ENCODE data around the gene MAN2B2.

DNA sequence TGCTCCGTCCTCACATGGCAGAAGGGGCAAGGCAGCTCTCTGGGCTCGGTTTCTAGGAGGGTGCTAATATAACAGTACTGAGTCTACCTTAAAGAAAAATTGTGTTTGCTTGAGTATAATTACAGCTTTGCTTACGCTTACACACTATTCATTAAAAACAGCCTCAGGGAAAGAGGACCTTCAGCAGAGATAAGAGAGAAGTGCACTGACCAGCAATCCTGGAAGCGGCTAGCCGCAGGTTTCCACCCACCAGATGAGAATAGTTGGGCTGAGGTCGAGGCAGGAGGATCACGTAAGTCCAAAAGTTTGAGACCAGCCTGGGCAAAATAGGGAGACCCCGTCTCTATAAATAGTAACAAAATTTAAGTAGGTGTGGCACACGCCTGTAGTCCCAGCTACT, 50.3 kb downstream of the MAN2B2 start:
- TF ChIP-seq, protein P1, sequence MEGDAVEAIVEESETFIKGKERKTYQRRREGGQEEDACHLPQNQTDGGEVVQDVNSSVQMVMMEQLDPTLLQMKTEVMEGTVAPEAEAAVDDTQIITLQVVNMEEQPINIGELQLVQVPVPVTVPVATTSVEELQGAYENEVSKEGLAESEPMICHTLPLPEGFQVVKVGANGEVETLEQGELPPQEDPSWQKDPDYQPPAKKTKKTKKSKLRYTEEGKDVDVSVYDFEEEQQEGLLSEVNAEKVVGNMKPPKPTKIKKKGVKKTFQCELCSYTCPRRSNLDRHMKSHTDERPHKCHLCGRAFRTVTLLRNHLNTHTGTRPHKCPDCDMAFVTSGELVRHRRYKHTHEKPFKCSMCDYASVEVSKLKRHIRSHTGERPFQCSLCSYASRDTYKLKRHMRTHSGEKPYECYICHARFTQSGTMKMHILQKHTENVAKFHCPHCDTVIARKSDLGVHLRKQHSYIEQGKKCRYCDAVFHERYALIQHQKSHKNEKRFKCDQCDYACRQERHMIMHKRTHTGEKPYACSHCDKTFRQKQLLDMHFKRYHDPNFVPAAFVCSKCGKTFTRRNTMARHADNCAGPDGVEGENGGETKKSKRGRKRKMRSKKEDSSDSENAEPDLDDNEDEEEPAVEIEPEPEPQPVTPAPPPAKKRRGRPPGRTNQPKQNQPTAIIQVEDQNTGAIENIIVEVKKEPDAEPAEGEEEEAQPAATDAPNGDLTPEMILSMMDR (IDR thresholded peaks at IDR 0.05 in 8 of 11, conservative IDR thresholded peaks at IDR 0.05 in 3 of 11), result no peak
- TF ChIP-seq POLR2A (IDR thresholded peaks at IDR 0.05), result no peak
